ENCODE results near the gene PRRT4. TPM values are rescaled to one million over a fixed set of nuclear protein-coding genes. Genes with fewer than 3 reads are reported as not detected.

The PRRT4 gene
- total and polyA plus RNA-seq, 9 of the 15 experiments (the other 6 are each of a cell fraction or from before 2014, with no cell fraction given), result not detected

DNA sequence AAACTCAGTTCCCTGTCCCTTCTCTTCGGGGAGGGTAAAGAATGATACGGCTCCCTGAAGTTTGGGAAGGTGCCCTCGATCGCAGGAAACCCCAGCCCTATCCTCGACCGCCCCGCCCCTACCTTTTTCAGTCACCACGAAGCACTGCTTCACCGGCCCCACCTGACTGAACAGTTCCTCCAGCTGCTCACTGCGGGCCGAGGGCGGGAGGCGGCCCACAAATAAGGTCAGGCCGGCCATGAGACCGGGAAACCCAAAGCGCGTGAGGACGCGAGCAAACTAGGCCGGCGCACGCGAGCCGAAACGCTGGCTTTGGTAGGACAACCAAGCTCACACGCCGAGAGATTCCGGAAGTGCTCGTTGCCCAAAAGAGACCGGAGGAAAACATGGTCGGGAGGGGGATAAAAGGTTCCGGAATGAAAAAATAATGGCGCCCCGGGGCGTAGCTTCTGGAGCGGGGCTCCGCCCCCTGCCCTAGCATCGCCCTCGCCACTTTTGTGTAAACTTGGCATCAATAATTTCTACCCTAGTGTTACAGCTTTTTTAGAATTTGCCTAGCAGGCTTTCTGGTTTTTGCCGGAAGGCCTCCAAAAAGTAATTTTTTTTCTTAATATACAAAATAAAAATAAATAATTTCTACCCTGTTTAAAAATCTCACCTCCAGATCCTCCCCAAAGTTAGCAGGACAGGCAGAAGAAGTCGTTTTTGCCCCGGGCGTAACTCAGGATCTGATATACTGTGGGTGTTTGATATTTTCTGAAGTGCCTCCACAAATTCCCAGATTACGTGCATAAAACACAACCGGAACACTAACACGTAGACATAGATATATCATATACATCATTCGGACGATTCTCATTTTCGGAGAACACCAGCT, 17.7 kb downstream of the PRRT4 start, which contains the start of gene RBM28 (continued):
- TF ChIP-seq, protein P1, sequence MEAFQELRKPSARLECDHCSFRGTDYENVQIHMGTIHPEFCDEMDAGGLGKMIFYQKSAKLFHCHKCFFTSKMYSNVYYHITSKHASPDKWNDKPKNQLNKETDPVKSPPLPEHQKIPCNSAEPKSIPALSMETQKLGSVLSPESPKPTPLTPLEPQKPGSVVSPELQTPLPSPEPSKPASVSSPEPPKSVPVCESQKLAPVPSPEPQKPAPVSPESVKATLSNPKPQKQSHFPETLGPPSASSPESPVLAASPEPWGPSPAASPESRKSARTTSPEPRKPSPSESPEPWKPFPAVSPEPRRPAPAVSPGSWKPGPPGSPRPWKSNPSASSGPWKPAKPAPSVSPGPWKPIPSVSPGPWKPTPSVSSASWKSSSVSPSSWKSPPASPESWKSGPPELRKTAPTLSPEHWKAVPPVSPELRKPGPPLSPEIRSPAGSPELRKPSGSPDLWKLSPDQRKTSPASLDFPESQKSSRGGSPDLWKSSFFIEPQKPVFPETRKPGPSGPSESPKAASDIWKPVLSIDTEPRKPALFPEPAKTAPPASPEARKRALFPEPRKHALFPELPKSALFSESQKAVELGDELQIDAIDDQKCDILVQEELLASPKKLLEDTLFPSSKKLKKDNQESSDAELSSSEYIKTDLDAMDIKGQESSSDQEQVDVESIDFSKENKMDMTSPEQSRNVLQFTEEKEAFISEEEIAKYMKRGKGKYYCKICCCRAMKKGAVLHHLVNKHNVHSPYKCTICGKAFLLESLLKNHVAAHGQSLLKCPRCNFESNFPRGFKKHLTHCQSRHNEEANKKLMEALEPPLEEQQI (IDR thresholded peaks at IDR 0.05), result peak; percentile 56
- TF ChIP-seq SREBF1 (IDR thresholded peaks at IDR 0.05; ENCODE audit: borderline replicate concordance, low read depth, low read length) (0 out of 2 replicates have a peak, but pooled peaks have one; percentile 70), TEAD2 (tag; IDR thresholded peaks at IDR 0.05) (0 out of 2 replicates have a peak, but pooled peaks have one; percentile 11), FOXJ2 (tag; IDR thresholded peaks at IDR 0.05) (no peak), NR2C2 (CRISPR knock-in tag; IDR thresholded peaks at IDR 0.05) (peak; percentile 88), NR2C2 (tag; IDR thresholded peaks at IDR 0.05) (peak; percentile 91), GTF2F1 (IDR thresholded peaks at IDR 0.05; ENCODE audit: low read depth, low read length) (0 out of 2 replicates have a peak, but pooled peaks have one; percentile 38), ARID1B (IDR thresholded peaks at IDR 0.05) (no peak), TAF15 (IDR thresholded peaks at IDR 0.05; ENCODE audit: low read depth, low read length) (no peak), TCF7 (IDR thresholded peaks at IDR 0.05; ENCODE audit: borderline replicate concordance) (0 out of 2 replicates have a peak, but pooled peaks have one; percentile 75), TCF7L2 (IDR thresholded peaks at IDR 0.05; ENCODE audit: low read depth, low read length) (peak; percentile 17; the same call in 1 of the 2 replicates), MTF1 (CRISPR knock-in tag; IDR thresholded peaks at IDR 0.05; ENCODE audit: borderline replicate concordance) (no peak; the same call in 1 of the 2 replicates), ZNF75A (CRISPR knock-in tag; IDR thresholded peaks at IDR 0.05) (no peak; the same call in 1 of the 2 replicates), TEAD4 (IDR thresholded peaks at IDR 0.05; ENCODE audit: low read length) (peak; percentile 78), TEAD4 (CRISPR knock-in tag; IDR thresholded peaks at IDR 0.05; ENCODE audit: borderline replicate concordance) (no peak), NCOA2 (IDR thresholded peaks at IDR 0.05; ENCODE audit: partially characterized antibody in 2 of 2) (no peak), SRSF1 (IDR thresholded peaks at IDR 0.05; ENCODE audit: low read depth, low read length) (0 out of 2 replicates have a peak, but pooled peaks have one; percentile 47), OTX1 (CRISPR knock-in tag; IDR thresholded peaks at IDR 0.05) (peak; percentile 81; the same call in 1 of the 2 replicates), ZC3H11A (IDR thresholded peaks at IDR 0.05; ENCODE audit: low read depth, low read length) (peak; percentile 99)
- TF ChIP-seq, protein P2, sequence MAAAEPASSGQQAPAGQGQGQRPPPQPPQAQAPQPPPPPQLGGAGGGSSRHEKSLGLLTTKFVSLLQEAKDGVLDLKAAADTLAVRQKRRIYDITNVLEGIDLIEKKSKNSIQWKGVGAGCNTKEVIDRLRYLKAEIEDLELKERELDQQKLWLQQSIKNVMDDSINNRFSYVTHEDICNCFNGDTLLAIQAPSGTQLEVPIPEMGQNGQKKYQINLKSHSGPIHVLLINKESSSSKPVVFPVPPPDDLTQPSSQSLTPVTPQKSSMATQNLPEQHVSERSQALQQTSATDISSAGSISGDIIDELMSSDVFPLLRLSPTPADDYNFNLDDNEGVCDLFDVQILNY (CRISPR knock-in tag; IDR thresholded peaks at IDR 0.05), result peak; percentile 97
- TF ChIP-seq, protein P3, sequence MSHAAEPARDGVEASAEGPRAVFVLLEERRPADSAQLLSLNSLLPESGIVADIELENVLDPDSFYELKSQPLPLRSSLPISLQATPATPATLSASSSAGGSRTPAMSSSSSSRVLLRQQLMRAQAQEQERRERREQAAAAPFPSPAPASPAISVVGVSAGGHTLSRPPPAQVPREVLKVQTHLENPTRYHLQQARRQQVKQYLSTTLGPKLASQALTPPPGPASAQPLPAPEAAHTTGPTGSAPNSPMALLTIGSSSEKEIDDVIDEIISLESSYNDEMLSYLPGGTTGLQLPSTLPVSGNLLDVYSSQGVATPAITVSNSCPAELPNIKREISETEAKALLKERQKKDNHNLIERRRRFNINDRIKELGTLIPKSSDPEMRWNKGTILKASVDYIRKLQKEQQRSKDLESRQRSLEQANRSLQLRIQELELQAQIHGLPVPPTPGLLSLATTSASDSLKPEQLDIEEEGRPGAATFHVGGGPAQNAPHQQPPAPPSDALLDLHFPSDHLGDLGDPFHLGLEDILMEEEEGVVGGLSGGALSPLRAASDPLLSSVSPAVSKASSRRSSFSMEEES (CRISPR knock-in tag; IDR thresholded peaks at IDR 0.05), result no peak
- TF ChIP-seq, protein P4, sequence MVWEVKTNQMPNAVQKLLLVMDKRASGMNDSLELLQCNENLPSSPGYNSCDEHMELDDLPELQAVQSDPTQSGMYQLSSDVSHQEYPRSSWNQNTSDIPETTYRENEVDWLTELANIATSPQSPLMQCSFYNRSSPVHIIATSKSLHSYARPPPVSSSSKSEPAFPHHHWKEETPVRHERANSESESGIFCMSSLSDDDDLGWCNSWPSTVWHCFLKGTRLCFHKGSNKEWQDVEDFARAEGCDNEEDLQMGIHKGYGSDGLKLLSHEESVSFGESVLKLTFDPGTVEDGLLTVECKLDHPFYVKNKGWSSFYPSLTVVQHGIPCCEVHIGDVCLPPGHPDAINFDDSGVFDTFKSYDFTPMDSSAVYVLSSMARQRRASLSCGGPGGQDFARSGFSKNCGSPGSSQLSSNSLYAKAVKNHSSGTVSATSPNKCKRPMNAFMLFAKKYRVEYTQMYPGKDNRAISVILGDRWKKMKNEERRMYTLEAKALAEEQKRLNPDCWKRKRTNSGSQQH (CRISPR knock-in tag; IDR thresholded peaks at IDR 0.05), result 0 out of 2 replicates have a peak, but pooled peaks have one; percentile 16

All from K562 (cell line).